ENCODE measurements around the gene MIF4GD. TPM values are rescaled to one million over a fixed set of nuclear protein-coding genes. Genes with fewer than 3 reads are reported as not detected.
A peak's percentile ranks its signal among the peaks of the same experiment; 100 is the strongest.

Gene MIF4GD
- total RNA-seq, 3 donors from 2014 or later, result 26.2 to 38.7 (median 28.8) TPM

DNA sequence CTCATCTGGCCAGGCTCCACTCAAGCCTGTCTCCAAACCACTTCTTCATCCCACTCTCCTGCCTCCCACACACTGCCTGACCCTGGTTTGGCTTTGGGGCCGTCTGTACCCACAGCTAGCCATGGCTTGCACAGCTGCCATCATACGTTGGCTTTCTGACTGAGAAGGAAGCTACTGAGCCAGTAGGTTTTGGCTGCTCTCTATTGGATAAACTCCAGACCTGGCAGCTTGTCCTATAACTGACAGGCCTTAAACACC is 3.9 kb downstream of the MIF4GD start:
- H3K27me3 ChIP-seq, result no peaks in the 10 kb centered on the region
- DNase-seq (ENCODE audit: low spot score in 2 of 2), result no peak
- no peaks in the 10 kb centered on the region for H3K9me3 ChIP-seq
- no peak overlapping the region for H3K4me3 ChIP-seq
- intact Hi-C loops (cut with DNase I; ENCODE audit: low total_unique reads), result no loop called here
- TF ChIP-seq, protein P1, sequence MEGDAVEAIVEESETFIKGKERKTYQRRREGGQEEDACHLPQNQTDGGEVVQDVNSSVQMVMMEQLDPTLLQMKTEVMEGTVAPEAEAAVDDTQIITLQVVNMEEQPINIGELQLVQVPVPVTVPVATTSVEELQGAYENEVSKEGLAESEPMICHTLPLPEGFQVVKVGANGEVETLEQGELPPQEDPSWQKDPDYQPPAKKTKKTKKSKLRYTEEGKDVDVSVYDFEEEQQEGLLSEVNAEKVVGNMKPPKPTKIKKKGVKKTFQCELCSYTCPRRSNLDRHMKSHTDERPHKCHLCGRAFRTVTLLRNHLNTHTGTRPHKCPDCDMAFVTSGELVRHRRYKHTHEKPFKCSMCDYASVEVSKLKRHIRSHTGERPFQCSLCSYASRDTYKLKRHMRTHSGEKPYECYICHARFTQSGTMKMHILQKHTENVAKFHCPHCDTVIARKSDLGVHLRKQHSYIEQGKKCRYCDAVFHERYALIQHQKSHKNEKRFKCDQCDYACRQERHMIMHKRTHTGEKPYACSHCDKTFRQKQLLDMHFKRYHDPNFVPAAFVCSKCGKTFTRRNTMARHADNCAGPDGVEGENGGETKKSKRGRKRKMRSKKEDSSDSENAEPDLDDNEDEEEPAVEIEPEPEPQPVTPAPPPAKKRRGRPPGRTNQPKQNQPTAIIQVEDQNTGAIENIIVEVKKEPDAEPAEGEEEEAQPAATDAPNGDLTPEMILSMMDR (IDR thresholded peaks at IDR 0.05), result no peak
- TF ChIP-seq POLR2AphosphoS5 (IDR thresholded peaks at IDR 0.05), result no peak
- TF ChIP-seq POLR2A (IDR thresholded peaks at IDR 0.05), result no peak
- H3K27ac ChIP-seq, result peak overlapping the region in 1 of 2 donors; percentile 7
- H3K36me3 ChIP-seq, result no peaks in the 10 kb centered on the region
- peaks cover 5 to 6% of the 10 kb centered on the region in 2 donors for H3K4me1 ChIP-seq

DNA sequence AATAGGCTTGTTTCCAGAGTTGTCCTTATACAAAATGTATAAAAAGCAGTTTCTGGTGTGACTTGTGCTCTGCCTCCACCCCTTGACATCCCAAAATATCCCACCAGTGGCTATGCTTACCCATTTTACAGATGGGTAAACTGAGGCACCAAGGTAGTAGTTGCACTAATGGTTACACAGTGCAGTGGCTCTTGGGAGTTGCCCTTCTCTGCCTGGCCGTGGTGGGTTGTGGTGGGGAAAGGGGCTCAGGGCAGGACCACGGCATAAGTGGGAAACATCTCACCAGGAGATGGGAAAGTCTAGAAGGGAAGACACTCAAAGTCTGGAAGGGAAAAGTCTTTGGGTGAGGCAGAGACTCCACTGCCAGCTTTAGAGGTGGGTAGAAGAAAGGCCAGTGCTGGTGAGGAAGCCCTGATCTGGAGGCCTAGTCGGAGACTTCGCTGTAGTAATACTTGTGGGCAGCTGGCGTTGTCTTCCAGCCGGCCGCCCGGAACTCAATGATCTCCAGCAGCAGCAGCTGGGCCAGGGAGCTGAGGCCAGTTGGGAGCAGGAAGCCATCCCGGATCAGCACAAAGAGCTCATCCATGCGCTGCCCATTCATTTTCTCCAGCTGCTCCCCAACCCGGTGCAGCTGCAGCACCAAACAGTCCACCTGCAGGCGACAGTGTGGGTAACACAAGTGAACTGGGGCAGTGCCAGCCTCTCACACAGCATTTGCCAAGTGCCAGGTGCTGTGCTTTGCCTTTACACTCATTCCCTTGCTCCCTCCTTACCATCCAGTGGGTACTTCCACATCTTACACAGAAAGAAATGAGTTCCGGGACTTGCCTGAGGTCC is 4.5 kb downstream of the MIF4GD start:
- Histone ChIP-seq H3K36me3 (no peaks in the 10 kb centered on the region), H3K4me1 (peaks cover 0 to 4% of the 10 kb centered on the region in 2 donors), H3K27me3 (no peaks in the 10 kb centered on the region), H3K9me3 (no peaks in the 10 kb centered on the region), H3K27ac (no peak overlapping the region), H3K4me3 (no peak overlapping the region)
- DNase-seq (ENCODE audit: low spot score in 2 of 2), result no peak
- TF ChIP-seq POLR2AphosphoS5 (IDR thresholded peaks at IDR 0.05), result no peak
- TF ChIP-seq, protein P1 (IDR thresholded peaks at IDR 0.05), result no peak
- TF ChIP-seq POLR2A (IDR thresholded peaks at IDR 0.05), result no peak
- intact Hi-C loops (cut with DNase I; ENCODE audit: low total_unique reads), result no loop called here

GRCh38 chr17:75265614-75266315 is 5.3 kb downstream of the MIF4GD start:
- TF ChIP-seq POLR2AphosphoS5 (IDR thresholded peaks at IDR 0.05), result no peak
- TF ChIP-seq, protein P1 (IDR thresholded peaks at IDR 0.05), result no peak
- no peak for TF ChIP-seq POLR2A (IDR thresholded peaks at IDR 0.05)

DNA sequence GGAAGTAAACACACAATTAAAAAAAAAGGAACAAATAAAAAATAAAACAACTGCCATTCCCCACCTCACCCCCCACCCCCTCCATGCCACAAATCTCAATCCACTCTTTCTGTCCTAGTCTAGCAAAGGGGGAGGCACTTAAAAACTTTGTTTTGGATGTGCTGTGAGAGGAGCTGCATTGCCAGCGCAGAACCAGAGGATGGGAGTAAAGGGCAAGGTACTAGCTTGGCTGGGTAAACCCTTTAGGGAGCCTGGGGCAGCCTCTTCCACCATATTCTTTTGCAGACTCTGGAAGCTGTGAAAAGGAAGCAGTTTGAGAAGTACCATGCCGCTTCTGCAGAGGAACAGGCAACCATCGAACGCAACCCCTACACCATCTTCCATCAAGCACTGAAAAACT is 8.0 kb downstream of the MIF4GD start:
- intact Hi-C loops (cut with DNase I; ENCODE audit: low total_unique reads), result no loop called here
- Histone ChIP-seq H3K4me3 (no peak overlapping the region), H3K4me1 (peaks cover 0 to 12% of the 10 kb centered on the region in 2 donors), H3K27ac (no peak overlapping the region), H3K36me3 (no peaks in the 10 kb centered on the region), H3K27me3 (no peaks in the 10 kb centered on the region), H3K9me3 (no peaks in the 10 kb centered on the region)
- TF ChIP-seq POLR2AphosphoS5 (IDR thresholded peaks at IDR 0.05) (no peak), POLR2A (IDR thresholded peaks at IDR 0.05) (no peak)
- TF ChIP-seq, protein P1 (IDR thresholded peaks at IDR 0.05), result no peak
- no peak for DNase-seq (ENCODE audit: low spot score in 2 of 2)

More at GRCh38 chr17:75265614-75266315, 5.3 kb downstream of the MIF4GD start:
- Histone ChIP-seq H3K9me3 (no peaks in the 10 kb centered on the region), H3K36me3 (no peaks in the 10 kb centered on the region), H3K27me3 (no peaks in the 10 kb centered on the region), H3K4me3 (no peak overlapping the region), H3K27ac (no peak overlapping the region), H3K4me1 (peaks cover 0 to 4% of the 10 kb centered on the region in 2 donors)
- DNase-seq (ENCODE audit: low spot score in 2 of 2), result no peak
- intact Hi-C loops (cut with DNase I; ENCODE audit: low total_unique reads), result no loop called here

DNA sequence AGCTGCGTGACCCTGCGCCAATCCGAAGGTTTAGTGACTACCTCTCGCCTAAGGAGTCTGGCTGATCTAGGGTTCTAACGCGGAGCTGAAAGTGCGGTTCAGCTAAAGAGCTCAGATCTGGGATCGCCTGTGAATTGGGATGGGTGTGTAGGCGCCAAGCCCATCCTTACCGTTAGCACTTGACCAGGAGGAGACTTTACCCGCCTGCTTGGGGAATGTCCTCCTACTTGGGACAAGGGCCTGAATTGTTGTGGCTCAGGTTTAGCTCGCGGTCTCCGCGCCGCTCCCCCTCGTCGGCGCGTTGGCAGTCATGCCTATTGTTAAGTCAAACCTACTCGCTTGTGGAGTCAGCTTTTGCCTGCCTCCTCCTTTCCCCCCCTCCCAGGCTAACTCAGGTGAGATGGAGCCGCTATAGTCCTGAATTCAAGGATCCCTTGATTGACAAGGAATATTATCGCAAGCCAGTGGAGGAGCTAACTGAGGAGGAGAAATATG is 8.9 kb downstream of the MIF4GD start:
- Histone ChIP-seq H3K9me3 (no peaks in the 10 kb centered on the region), H3K27ac (peak overlapping the region; percentile 97 to 99), H3K36me3 (no peaks in the 10 kb centered on the region), H3K4me1 (peaks cover 0 to 12% of the 10 kb centered on the region in 2 donors), H3K27me3 (no peaks in the 10 kb centered on the region), H3K4me3 (peak overlapping the region; percentile 89 to 100 (median 99))
- intact Hi-C loops (cut with DNase I; ENCODE audit: low total_unique reads), result no loop called here
- no peak for DNase-seq (ENCODE audit: low spot score in 2 of 2)
- TF ChIP-seq POLR2AphosphoS5 (IDR thresholded peaks at IDR 0.05) (no peak), POLR2A (IDR thresholded peaks at IDR 0.05) (no peak)
- TF ChIP-seq, protein P1 (IDR thresholded peaks at IDR 0.05), result no peak

Measured in breast epithelium (tissue), 4 donors.